Epithelial cell of prostate (primary cell): Measurements from ENCODE around the gene SMPD2.

Experiments
- DNase-seq: peaks from one replicate; pipeline ENCODE4 v3.0.0-alpha.2; 2011; ENCODE audit warnings: low read depth, low spot score
- H3K27ac ChIP-seq: fragments of 450-650 bp; 2 replicates; pipeline ENCODE4 v1.5.1; 2017; ENCODE audit warnings: mild to moderate bottlenecking

SMPD2 gene, protein sequence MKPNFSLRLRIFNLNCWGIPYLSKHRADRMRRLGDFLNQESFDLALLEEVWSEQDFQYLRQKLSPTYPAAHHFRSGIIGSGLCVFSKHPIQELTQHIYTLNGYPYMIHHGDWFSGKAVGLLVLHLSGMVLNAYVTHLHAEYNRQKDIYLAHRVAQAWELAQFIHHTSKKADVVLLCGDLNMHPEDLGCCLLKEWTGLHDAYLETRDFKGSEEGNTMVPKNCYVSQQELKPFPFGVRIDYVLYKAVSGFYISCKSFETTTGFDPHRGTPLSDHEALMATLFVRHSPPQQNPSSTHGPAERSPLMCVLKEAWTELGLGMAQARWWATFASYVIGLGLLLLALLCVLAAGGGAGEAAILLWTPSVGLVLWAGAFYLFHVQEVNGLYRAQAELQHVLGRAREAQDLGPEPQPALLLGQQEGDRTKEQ

GRCh38 chr6:109440331-109441068 is at the start of gene SMPD2, which contains the start of gene PPIL6:
Gene SMPD2 (plus strand): TSS chr6:109440724. CDS start chr6:109441122, 398 bp downstream.
Gene PPIL6 (minus strand): TSS chr6:109440628. CDS start chr6:109440590, 38 bp downstream.
- peak within 1 kb of the TSS; percentile 51 for H3K27ac ChIP-seq
- DNase-seq: no peak

- no peak for DNase-seq
These were observed 47.2 kb upstream of the SMPD2 start for GRCh38 chr6:109393157-109393885.

GRCh38 chr6:109393886-109394281 is 46.6 kb upstream of the SMPD2 start:
- DNase-seq: no peak
- H3K27ac ChIP-seq: no peak overlapping the region

More at GRCh38 chr6:109393157-109393885, 47.2 kb upstream of the SMPD2 start:
- H3K27ac ChIP-seq: no peak overlapping the region

GRCh38 chr6:109396046-109396718 is 44.3 kb upstream of the SMPD2 start:
- DNase-seq: no peak
- H3K27ac ChIP-seq: no peak overlapping the region

GRCh38 chr6:109397020-109397419 is 43.5 kb upstream of the SMPD2 start:
- DNase-seq: no peak
- H3K27ac ChIP-seq: no peak overlapping the region

- no peak overlapping the region for H3K27ac ChIP-seq
- DNase-seq: no peak
These were observed 34.3 kb upstream of the SMPD2 start for GRCh38 chr6:109406196-109406595.

GRCh38 chr6:109411034-109411433 is 29.5 kb upstream of the SMPD2 start:
- DNase-seq: no peak
- H3K27ac ChIP-seq: no peak overlapping the region

GRCh38 chr6:109417646-109418045 is 22.9 kb upstream of the SMPD2 start:
- no peak overlapping the region for H3K27ac ChIP-seq
- no peak for DNase-seq

GRCh38 chr6:109420751-109421150 is 19.8 kb upstream of the SMPD2 start:
- DNase-seq: no peak
- H3K27ac ChIP-seq: peak overlapping the region; percentile 44

DNA sequence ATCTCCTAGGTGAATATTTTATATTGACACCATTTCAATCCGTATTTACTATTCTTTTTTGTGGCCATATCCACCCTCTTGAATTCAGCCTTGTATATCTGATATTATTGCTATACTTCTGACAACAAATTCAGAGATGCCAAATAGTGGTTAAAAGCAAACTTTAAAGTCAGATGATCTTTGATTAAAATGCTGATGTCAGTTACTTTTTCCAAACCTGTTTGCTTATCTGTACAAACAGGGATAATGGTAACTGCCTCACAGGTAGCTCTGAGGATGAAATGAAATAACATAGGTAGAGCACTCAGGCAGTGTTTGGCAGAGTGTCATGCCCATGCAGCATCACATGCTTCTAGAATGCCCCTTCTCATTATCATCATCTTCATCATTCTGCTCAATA is 19.3 kb upstream of the SMPD2 start:
- no peak for DNase-seq
- peak overlapping the region; percentile 44 for H3K27ac ChIP-seq

GRCh38 chr6:109424946-109425345 is 15.6 kb upstream of the SMPD2 start:
- DNase-seq: no peak
- peak overlapping the region; percentile 25 for H3K27ac ChIP-seq

DNA sequence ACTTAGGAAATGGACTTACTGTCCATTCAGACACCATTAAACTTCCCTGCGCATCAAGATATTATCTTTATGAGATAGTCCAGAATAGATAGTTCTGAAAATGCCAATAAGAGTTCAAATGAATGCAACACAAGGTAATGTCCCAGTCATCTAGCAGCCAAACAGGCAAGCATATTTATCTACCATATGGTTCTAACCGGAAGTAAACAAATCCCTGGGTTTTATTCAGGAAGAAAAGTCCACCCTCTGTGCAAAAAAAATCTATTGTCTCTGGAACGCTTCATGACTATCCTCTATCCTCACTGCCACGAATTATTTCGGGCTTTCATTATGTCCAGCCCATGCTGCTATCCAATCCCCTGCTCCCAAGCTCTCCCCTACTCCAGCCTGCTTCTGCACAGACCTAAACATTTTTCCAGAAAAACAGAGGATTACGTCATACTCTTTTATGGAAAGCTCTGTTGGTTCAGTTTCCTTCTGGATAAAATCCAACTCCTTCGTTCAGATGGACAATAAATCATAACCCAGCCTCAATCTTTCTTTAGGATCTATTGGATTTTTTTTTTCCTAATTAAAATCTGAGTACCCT is 11.5 kb upstream of the SMPD2 start:
- H3K27ac ChIP-seq: no peak overlapping the region
- DNase-seq: no peak

DNA sequence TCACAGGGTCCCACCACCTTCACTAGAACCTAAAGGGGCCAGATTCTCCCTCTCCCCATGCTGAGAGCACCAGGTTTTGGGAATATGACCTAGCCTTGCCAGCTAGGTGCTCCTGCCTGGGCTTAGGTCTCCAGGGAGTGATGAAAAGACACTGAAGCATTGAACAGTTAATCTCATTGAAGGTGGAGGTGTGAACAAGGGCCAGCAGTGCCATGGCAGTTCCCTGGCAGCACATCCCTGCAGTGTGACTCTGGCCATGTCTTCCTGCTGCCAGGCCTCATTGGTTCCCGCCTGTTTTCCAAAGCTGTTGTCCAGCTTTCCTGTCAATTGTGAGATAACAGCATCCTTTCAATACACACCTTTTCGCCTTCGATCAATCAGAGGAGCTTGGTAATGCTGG is 11.0 kb upstream of the SMPD2 start:
- no peak overlapping the region for H3K27ac ChIP-seq
- no peak for DNase-seq

DNA sequence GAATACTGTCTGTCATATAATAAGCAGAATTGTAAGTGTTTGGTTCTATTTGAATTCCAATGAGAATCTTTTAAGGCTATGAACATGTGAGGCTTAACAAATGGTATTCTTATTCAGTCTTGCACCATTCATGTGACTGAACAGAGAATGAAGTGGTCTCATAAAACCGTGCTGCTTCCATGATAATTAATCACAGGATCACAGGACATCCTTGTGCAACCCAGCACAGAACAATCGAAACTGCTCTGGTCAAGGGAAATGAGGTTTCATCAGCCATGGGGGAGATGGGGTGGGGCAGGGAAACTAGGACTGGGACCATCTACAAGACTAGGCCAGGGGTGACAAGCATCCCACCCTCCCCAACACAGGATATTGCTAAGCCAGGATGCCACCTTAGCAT is 6.1 kb upstream of the SMPD2 start:
- H3K27ac ChIP-seq: no peak overlapping the region
- no peak for DNase-seq

GRCh38 chr6:109436041-109436440 is 4.5 kb upstream of the SMPD2 start:
- no peak for DNase-seq
- no peak overlapping the region for H3K27ac ChIP-seq

GRCh38 chr6:109441069-109441816 is 719 bp downstream of the SMPD2 start:
- DNase-seq: no peak

GRCh38 chr6:109442393-109442924 is 1.9 kb downstream of the SMPD2 start:
- no peak for DNase-seq
- no peak overlapping the region for H3K27ac ChIP-seq

More at GRCh38 chr6:109441069-109441816, 719 bp downstream of the SMPD2 start:
- H3K27ac ChIP-seq: peak overlapping the region; percentile 51

DNA sequence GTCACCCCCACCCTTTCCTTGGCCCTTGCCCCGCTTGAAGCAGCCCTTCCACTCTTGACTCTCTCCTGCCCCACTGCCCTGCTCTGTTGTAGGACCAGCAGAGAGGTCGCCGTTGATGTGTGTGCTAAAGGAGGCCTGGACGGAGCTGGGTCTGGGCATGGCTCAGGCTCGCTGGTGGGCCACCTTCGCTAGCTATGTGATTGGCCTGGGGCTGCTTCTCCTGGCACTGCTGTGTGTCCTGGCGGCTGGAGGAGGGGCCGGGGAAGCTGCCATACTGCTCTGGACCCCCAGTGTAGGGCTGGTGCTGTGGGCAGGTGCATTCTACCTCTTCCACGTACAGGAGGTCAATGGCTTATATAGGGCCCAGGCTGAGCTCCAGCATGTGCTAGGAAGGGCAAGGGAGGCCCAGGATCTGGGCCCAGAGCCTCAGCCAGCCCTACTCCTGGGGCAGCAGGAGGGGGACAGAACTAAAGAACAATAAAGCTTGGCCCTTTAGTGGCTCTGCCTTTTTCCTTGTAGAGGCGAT is 3.0 kb downstream of the SMPD2 start:
- DNase-seq: no peak

GRCh38 chr6:109445382-109445781 is 4.9 kb downstream of the SMPD2 start:
- no peak for DNase-seq
- no peak overlapping the region for H3K27ac ChIP-seq

More for the DNA sequence above, 3.0 kb downstream of the SMPD2 start:
- H3K27ac ChIP-seq: no peak overlapping the region
